Forelimb muscle (tissue), 1 donor: ENCODE measurements around the gene HECW1. TPM values are rescaled to one million over a fixed set of nuclear protein-coding genes. Genes with fewer than 3 reads are reported as not detected.
"Not testable (repeated sequence)": the region's sequence is repeated elsewhere in the genome, so short reads cannot be mapped to it uniquely, and the experiment has no call there.

Experiments
- DNase-seq: peaks from one replicate; pipeline ENCODE4 v3.0.0-alpha.2; 2013; ENCODE audit warnings: low read depth
- polyA plus RNA-seq: library from polyadenylated mRNA; unstranded; fragments of 120-200 nt; gene quantifications from one replicate; pipeline ENCODE4 v1.2.1, GENCODE V29; 2013; ENCODE audit not compliant: insufficient read length

Gene HECW1
- polyA plus RNA-seq, 1 donor, result 0.23 TPM

GRCh38 chr7:43112941-43113621, 634 bp downstream of the HECW1 start:
- DNase-seq, result no peak

GRCh38 chr7:43113622-43114457, 1.4 kb downstream of the HECW1 start:
- DNase-seq, result no peak

GRCh38 chr7:43114458-43114780, 2.0 kb downstream of the HECW1 start:
- no peak for DNase-seq

- no peak for DNase-seq
Measured at GRCh38 chr7:43116451-43116850, 4.0 kb downstream of the HECW1 start.

GRCh38 chr7:43117095-43117494, 4.6 kb downstream of the HECW1 start:
- no peak for DNase-seq

- no peak for DNase-seq
Measured at GRCh38 chr7:43117861-43118260, 5.4 kb downstream of the HECW1 start.

GRCh38 chr7:43118313-43118712, 5.9 kb downstream of the HECW1 start:
- no peak for DNase-seq

- no peak for DNase-seq
Measured at GRCh38 chr7:43119371-43120075, 7.1 kb downstream of the HECW1 start.

- no peak for DNase-seq
Measured at GRCh38 chr7:43121973-43122372, 9.5 kb downstream of the HECW1 start.

GRCh38 chr7:43123457-43123856, 11.0 kb downstream of the HECW1 start:
- DNase-seq, result no peak

GRCh38 chr7:43124388-43124787, 11.9 kb downstream of the HECW1 start:
- no peak for DNase-seq

GRCh38 chr7:43130347-43130746, 17.9 kb downstream of the HECW1 start:
- no peak for DNase-seq

GRCh38 chr7:43135129-43135528, 22.7 kb downstream of the HECW1 start:
- DNase-seq, result no peak

- DNase-seq, result no peak
Measured at GRCh38 chr7:43136064-43136463, 23.6 kb downstream of the HECW1 start.

GRCh38 chr7:43137121-43137744, 24.8 kb downstream of the HECW1 start:
- not testable (repeated sequence) for DNase-seq

GRCh38 chr7:43137811-43138210, 25.4 kb downstream of the HECW1 start:
- DNase-seq, result no peak

- no peak for DNase-seq
Measured at GRCh38 chr7:43138710-43139109, 26.3 kb downstream of the HECW1 start.

GRCh38 chr7:43139137-43139536, 26.7 kb downstream of the HECW1 start:
- DNase-seq, result no peak

- no peak for DNase-seq
Measured at GRCh38 chr7:43140186-43140585, 27.7 kb downstream of the HECW1 start.

- no peak for DNase-seq
Measured at GRCh38 chr7:43141091-43141490, 28.6 kb downstream of the HECW1 start.

- DNase-seq, result no peak
Measured at GRCh38 chr7:43142703-43143102, 30.3 kb downstream of the HECW1 start.

GRCh38 chr7:43143918-43144589, 31.6 kb downstream of the HECW1 start:
- no peak for DNase-seq
